ENCODE data around the gene ASXL3. TPM values are rescaled to one million over a fixed set of nuclear protein-coding genes. Genes with fewer than 3 reads are reported as not detected.

Gene ASXL3
- polyA plus RNA-seq, 1 experiment = not detected

DNA sequence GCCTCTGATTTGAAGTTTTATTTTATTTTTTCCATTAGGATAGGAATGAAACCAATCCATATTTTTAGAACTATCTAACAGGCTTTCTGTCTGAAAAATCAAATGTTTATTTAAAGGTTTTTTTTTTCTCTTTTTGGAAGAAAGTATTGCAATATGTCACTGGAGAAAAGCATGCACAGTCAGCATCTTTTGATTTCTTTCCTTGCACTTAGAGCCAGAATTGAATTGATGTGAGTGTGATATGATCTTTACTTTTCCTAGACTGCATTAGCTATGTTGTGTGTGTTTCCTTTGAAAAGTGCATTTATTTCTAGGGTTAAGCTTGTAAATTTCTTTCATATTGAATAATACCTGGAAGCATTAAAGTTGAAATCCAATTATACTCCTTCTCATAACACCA, 87.6 kb downstream of the ASXL3 start:
- Histone ChIP-seq H3K36me3 (ENCODE audit: control insufficient read depth, insufficient read depth, low read length) (no peaks in the 10 kb centered on the region), H3K27me3 (ENCODE audit: control insufficient read depth, insufficient read depth, low read length) (no peaks in the 10 kb centered on the region), H3K4me3 (ENCODE audit: low read depth, low read length) (no peak overlapping the region)
- CTCF ChIA-PET = no interaction called here
- TF ChIP-seq CTCF (IDR thresholded peaks at IDR 0.05; ENCODE audit: insufficient read depth, low read depth, low read length) = no peak
- POLR2A ChIA-PET = no interaction called here
- no peak for DNase-seq (ENCODE audit: low read depth)

GRCh38 chr18:33666915-33667314, 88.9 kb downstream of the ASXL3 start:
- Histone ChIP-seq H3K27me3 (ENCODE audit: control insufficient read depth, insufficient read depth, low read length) (no peaks in the 10 kb centered on the region), H3K4me3 (ENCODE audit: low read depth, low read length) (no peak overlapping the region), H3K36me3 (ENCODE audit: control insufficient read depth, insufficient read depth, low read length) (no peaks in the 10 kb centered on the region)
- ChIA-PET POLR2A (no interaction called here), CTCF (no interaction called here)
- no peak for TF ChIP-seq CTCF (IDR thresholded peaks at IDR 0.05; ENCODE audit: insufficient read depth, low read depth, low read length)
- DNase-seq (ENCODE audit: low read depth) = no peak

DNA sequence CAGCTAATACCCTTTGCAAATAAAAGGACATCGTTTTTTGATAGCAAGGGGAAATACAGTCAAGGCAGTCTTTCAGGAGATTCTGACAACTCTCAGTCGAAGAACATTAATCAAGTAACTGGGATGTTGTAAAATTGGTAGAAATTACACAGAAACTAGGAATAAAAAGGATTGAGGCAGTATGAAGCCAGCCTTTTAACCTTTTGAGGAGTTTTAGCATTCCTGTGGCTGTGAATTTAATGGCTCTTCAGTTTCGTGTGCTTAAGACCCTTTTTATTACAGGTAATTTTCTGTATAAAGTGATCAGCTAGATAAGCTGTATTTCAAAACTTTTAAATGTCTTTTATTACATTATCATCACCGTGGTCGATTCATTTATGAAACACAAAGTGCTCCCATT, 91.6 kb downstream of the ASXL3 start:
- H3K4me3 ChIP-seq (ENCODE audit: low read depth, low read length) = no peak overlapping the region
- no peak for DNase-seq (ENCODE audit: low read depth)
- TF ChIP-seq CTCF (IDR thresholded peaks at IDR 0.05; ENCODE audit: insufficient read depth, low read depth, low read length) = no peak
- CTCF ChIA-PET = no interaction called here
- H3K27me3 ChIP-seq (ENCODE audit: control insufficient read depth, insufficient read depth, low read length) = no peaks in the 10 kb centered on the region
- POLR2A ChIA-PET = no interaction called here
- H3K36me3 ChIP-seq (ENCODE audit: control insufficient read depth, insufficient read depth, low read length) = no peaks in the 10 kb centered on the region

DNA sequence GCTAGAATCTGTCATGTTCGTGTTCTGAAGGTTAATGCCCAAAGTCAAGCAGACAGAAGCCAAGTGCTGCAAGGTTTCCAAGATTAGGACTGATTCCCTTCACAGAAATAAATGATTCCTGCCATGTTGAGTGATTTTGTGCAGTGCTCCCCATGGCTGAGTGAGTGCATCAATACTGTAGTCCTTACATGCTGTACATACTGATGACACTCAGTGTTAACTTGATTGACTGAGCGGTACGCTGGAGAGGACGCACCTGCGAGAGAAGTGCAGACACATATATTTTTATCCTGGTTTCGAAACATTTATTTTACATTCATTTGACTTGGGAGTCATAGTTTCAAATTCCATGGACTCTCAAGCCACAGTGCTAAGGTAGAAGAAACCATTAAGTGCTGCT, 92.0 kb downstream of the ASXL3 start:
- CTCF ChIA-PET = no interaction called here
- Histone ChIP-seq H3K36me3 (ENCODE audit: control insufficient read depth, insufficient read depth, low read length) (no peaks in the 10 kb centered on the region), H3K4me3 (ENCODE audit: low read depth, low read length) (no peak overlapping the region), H3K27me3 (ENCODE audit: control insufficient read depth, insufficient read depth, low read length) (no peaks in the 10 kb centered on the region)
- POLR2A ChIA-PET = no interaction called here
- no peak for TF ChIP-seq CTCF (IDR thresholded peaks at IDR 0.05; ENCODE audit: insufficient read depth, low read depth, low read length)
- no peak for DNase-seq (ENCODE audit: low read depth)

DNA sequence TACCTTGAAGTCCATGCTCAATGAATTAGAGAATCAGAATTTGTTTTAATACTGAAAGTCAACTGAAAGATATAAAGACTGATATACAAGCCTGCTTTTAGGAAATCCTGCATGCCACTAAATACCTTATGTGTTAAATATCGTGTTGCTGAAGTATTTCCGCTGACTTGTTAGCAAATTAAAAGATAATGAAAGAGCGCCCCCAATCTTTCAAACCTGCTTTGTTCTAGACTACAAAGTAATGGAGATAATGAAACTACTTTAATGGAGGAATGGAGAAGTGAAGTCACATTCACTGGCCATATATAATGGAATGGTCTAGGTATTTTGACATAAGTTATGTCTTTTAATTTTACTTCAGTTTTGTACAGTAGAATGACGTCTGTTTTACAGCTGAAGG, 95.7 kb downstream of the ASXL3 start:
- TF ChIP-seq CTCF (IDR thresholded peaks at IDR 0.05; ENCODE audit: insufficient read depth, low read depth, low read length) = no peak
- ChIA-PET POLR2A (no interaction called here), CTCF (no interaction called here)
- no peaks in the 10 kb centered on the region for H3K27me3 ChIP-seq (ENCODE audit: control insufficient read depth, insufficient read depth, low read length)
- DNase-seq (ENCODE audit: low read depth) = no peak
- no peak overlapping the region for H3K4me3 ChIP-seq (ENCODE audit: low read depth, low read length)
- no peaks in the 10 kb centered on the region for H3K36me3 ChIP-seq (ENCODE audit: control insufficient read depth, insufficient read depth, low read length)

Data from BJ (cell line).